ENCODE measurements around the gene COL8A2.

Gene COL8A2

GRCh38 chr1:36108314-36108713 lies 16.7 kb downstream of the COL8A2 start:
- H3K27me3 Mint-ChIP-seq, result no peaks in the 10 kb centered on the region
- no peak overlapping the region for H3K27ac Mint-ChIP-seq
- ATAC-seq (replicated peaks), result no peak
- H3K4me3 Mint-ChIP-seq, result peak overlapping the region in 1 of 2 donors; percentile 14
- peaks cover 12% of the 10 kb centered on the region in 2 donors for H3K4me1 Mint-ChIP-seq (ENCODE audit: low read depth in 2 of 2)
- DNase-seq, result no peak
- no peaks in the 10 kb centered on the region for H3K9me3 Mint-ChIP-seq
- peaks cover 10% of the 10 kb centered on the region for H3K36me3 Mint-ChIP-seq (ENCODE audit: insufficient read depth)

GRCh38 chr1:36107394-36107793 lies 17.6 kb downstream of the COL8A2 start:
- no peak for ATAC-seq (replicated peaks)
- peak overlapping the region in 1 of 2 donors; percentile 38 for H3K27ac Mint-ChIP-seq
- H3K4me1 Mint-ChIP-seq (ENCODE audit: low read depth in 2 of 2), result peaks cover 12% of the 10 kb centered on the region in 2 donors
- H3K27me3 Mint-ChIP-seq, result no peaks in the 10 kb centered on the region
- peaks cover 10% of the 10 kb centered on the region for H3K36me3 Mint-ChIP-seq (ENCODE audit: insufficient read depth)
- no peaks in the 10 kb centered on the region for H3K9me3 Mint-ChIP-seq
- DNase-seq, result no peak
- H3K4me3 Mint-ChIP-seq, result no peak overlapping the region

- no peak for ATAC-seq (replicated peaks)
- H3K36me3 Mint-ChIP-seq (ENCODE audit: insufficient read depth), result peaks cover 13% of the 10 kb centered on the region
- H3K4me1 Mint-ChIP-seq (ENCODE audit: low read depth in 2 of 2), result peaks cover 6 to 12% of the 10 kb centered on the region in 2 donors
- no peak for DNase-seq
- no peaks in the 10 kb centered on the region for H3K27me3 Mint-ChIP-seq
- no peak overlapping the region for H3K27ac Mint-ChIP-seq
- H3K9me3 Mint-ChIP-seq, result no peaks in the 10 kb centered on the region
- no peak overlapping the region for H3K4me3 Mint-ChIP-seq
Observed at GRCh38 chr1:36106269-36106668, 18.8 kb downstream of the COL8A2 start.

DNA sequence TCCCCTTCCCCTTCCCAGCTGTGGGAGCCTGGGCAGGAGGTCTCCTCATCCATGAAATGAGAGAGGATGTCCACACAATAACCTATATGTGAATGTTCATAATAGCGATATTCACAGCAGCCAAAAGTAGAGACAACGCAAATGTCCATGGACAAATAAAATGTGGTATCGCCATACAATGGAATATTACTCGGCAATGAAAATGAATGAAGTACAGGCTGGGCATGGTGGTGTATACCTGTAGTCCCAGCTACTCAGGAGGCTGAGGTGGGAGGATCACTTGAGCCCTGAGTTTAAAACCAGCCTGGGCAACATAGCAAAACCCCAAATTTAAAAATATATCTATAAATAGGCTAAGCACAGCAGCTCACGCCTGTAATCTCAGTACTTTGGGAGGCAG lies 23.5 kb downstream of the COL8A2 start:
- Mint-ChIP-seq H3K9me3 (no peaks in the 10 kb centered on the region), H3K27ac (no peak overlapping the region), H3K36me3 (ENCODE audit: insufficient read depth) (peaks cover 18% of the 10 kb centered on the region), H3K4me1 (ENCODE audit: low read depth in 2 of 2) (peaks cover 0 to 5% of the 10 kb centered on the region in 2 donors), H3K27me3 (no peaks in the 10 kb centered on the region), H3K4me3 (no peak overlapping the region)
- ATAC-seq (replicated peaks) (no peak), DNase-seq (no peak)

- H3K9me3 Mint-ChIP-seq, result no peaks in the 10 kb centered on the region
- H3K4me3 Mint-ChIP-seq, result no peak overlapping the region
- peaks cover 14% of the 10 kb centered on the region for H3K36me3 Mint-ChIP-seq (ENCODE audit: insufficient read depth)
- no peak for DNase-seq
- H3K27me3 Mint-ChIP-seq, result no peaks in the 10 kb centered on the region
- H3K27ac Mint-ChIP-seq, result peak overlapping the region in 1 of 2 donors; percentile 22
- peaks cover 0 to 5% of the 10 kb centered on the region in 2 donors for H3K4me1 Mint-ChIP-seq (ENCODE audit: low read depth in 2 of 2)
- no peak for ATAC-seq (replicated peaks)
Observed at GRCh38 chr1:36100376-36100775, 24.6 kb downstream of the COL8A2 start.

GRCh38 chr1:36099681-36100341 lies 25.2 kb downstream of the COL8A2 start:
- DNase-seq (peak; percentile 67 to 77 (median 71)), ATAC-seq (replicated peaks) (peak; percentile 90)
- Mint-ChIP-seq H3K27me3 (no peaks in the 10 kb centered on the region), H3K9me3 (no peaks in the 10 kb centered on the region), H3K27ac (peak overlapping the region in 1 of 2 donors; percentile 22), H3K4me1 (ENCODE audit: low read depth in 2 of 2) (peaks cover 0 to 5% of the 10 kb centered on the region in 2 donors), H3K36me3 (ENCODE audit: insufficient read depth) (peaks cover 14% of the 10 kb centered on the region), H3K4me3 (no peak overlapping the region)

- no peaks in the 10 kb centered on the region for H3K9me3 Mint-ChIP-seq
Observed at GRCh38 chr1:36098650-36099365, 26.2 kb downstream of the COL8A2 start.

GRCh38 chr1:36097693-36098585 lies 27.1 kb downstream of the COL8A2 start:
- Mint-ChIP-seq H3K36me3 (ENCODE audit: insufficient read depth) (peaks cover 15% of the 10 kb centered on the region), H3K27ac (no peak overlapping the region), H3K4me3 (no peak overlapping the region), H3K9me3 (no peaks in the 10 kb centered on the region), H3K4me1 (ENCODE audit: low read depth in 2 of 2) (peaks cover 0 to 5% of the 10 kb centered on the region in 2 donors), H3K27me3 (no peaks in the 10 kb centered on the region)
- ATAC-seq (replicated peaks) (no peak), DNase-seq (no peak)

More at GRCh38 chr1:36098650-36099365, 26.2 kb downstream of the COL8A2 start:
- ATAC-seq (replicated peaks) (no peak), DNase-seq (no peak)
- Mint-ChIP-seq H3K36me3 (ENCODE audit: insufficient read depth) (peaks cover 11% of the 10 kb centered on the region), H3K27me3 (no peaks in the 10 kb centered on the region), H3K27ac (no peak overlapping the region), H3K4me1 (ENCODE audit: low read depth in 2 of 2) (peaks cover 0 to 5% of the 10 kb centered on the region in 2 donors), H3K4me3 (no peak overlapping the region)

DNA sequence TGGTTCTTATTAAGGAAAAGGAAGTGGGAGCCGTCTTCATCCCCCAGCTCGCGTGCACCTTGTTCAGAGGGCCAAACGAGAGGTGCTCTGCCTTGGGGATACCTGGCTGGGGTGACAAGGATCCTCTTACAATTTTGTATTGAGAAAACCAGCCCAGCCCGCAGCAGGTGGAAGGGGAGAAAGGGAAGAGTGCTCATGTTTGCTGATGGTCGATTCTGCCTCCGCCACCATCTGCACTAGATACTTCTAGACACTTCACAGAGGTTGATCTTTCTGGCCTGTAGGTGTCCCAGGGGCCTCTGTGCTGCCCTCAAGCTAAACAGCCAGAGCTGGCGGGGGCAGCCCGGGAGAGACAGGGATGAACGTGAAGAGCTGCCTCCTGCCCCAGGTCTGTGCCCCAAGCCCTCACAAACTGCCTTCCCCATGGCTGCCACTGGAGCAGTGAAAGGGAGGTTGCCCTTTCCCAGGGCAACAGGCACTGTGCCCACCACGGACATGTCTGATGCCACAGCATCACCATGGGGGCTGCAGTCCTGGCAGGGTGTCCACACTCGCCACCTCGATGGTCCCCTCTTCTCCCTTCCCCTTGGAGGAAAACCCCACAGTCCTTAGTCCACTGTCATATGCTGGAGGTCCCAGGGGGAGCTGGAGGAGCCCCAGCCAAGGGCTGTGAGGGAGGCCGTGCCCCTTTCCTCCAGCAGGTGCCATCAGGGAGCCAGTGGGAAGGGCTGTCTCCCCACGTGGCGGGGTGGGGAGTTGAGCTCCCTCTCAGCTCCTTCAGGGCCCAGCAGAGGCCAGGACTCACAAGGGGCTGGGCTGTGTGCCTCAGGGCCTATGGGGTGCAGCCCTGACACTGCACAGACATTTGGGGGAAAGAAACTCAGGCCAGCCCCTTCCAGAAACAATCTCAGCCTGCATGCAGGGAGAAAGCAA lies 28.3 kb downstream of the COL8A2 start:
- no peak for ATAC-seq (replicated peaks)
- Mint-ChIP-seq H3K27ac (peak overlapping the region; percentile 29 to 86), H3K4me1 (ENCODE audit: low read depth in 2 of 2) (peaks cover 0 to 8% of the 10 kb centered on the region in 2 donors), H3K36me3 (ENCODE audit: insufficient read depth) (peaks cover 18% of the 10 kb centered on the region), H3K27me3 (no peaks in the 10 kb centered on the region), H3K9me3 (no peaks in the 10 kb centered on the region), H3K4me3 (no peak overlapping the region)
- no peak for DNase-seq

GRCh38 chr1:36095760-36096405 lies 29.1 kb downstream of the COL8A2 start:
- H3K36me3 Mint-ChIP-seq (ENCODE audit: insufficient read depth), result peaks cover 18% of the 10 kb centered on the region
- no peak overlapping the region for H3K4me3 Mint-ChIP-seq
- ATAC-seq (replicated peaks) (no peak), DNase-seq (no peak)
- H3K27me3 Mint-ChIP-seq, result no peaks in the 10 kb centered on the region
- H3K4me1 Mint-ChIP-seq (ENCODE audit: low read depth in 2 of 2), result peaks cover 4 to 13% of the 10 kb centered on the region in 2 donors
- no peaks in the 10 kb centered on the region for H3K9me3 Mint-ChIP-seq
- peak overlapping the region; percentile 29 to 86 for H3K27ac Mint-ChIP-seq

DNA sequence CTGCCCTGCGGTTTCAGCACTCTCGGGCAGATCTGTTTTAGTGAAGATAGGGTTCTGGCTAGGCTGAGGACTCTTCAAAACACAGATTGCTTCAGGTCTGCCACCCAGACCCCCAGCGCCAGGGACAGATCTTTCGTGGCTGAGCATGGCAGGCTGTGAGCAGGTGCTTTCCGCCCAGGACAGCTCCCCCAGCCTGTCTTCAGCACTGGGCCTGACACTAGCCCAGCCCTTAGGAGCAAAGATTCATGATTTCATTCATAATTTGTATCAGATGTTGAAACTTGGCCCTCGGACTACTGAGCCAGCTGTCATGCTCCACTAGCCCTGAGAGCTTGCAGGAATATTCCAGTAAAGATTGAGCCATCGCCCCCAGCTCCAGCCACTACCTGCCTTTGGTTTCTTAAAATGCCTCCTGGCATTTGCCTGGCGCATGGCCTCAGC lies 30.4 kb downstream of the COL8A2 start:
- Mint-ChIP-seq H3K4me3 (no peak overlapping the region), H3K36me3 (ENCODE audit: insufficient read depth) (peaks cover 20% of the 10 kb centered on the region)
- no peak for ATAC-seq (replicated peaks)

DNA sequence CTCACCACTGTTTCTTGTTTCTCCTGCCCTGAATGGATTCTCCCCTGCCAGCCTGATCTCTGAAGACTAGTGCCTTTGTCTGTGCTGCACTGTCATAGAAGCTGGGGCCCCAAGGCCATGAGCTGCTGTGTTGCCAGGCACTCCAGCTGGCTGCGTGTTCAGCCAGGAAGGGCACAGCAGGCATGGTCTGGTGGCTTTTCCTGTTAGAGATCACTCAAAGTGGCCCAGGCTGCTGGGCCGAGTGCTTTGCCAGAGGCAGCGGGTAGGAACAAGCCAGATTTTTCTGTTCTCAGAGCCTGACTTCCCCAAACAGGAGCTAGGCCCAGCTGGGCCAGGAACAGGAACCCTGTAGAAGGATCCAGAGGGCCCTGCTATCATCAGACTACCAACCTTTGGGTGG lies 31.1 kb downstream of the COL8A2 start:
- H3K9me3 Mint-ChIP-seq, result no peaks in the 10 kb centered on the region
- H3K27me3 Mint-ChIP-seq, result no peaks in the 10 kb centered on the region
- peaks cover 24% of the 10 kb centered on the region for H3K36me3 Mint-ChIP-seq (ENCODE audit: insufficient read depth)
- no peak overlapping the region for H3K27ac Mint-ChIP-seq
- no peak for ATAC-seq (replicated peaks)
- DNase-seq, result no peak
- H3K4me3 Mint-ChIP-seq, result no peak overlapping the region
- peaks cover 15 to 18% of the 10 kb centered on the region in 2 donors for H3K4me1 Mint-ChIP-seq (ENCODE audit: low read depth in 2 of 2)

More for the DNA sequence above, 30.4 kb downstream of the COL8A2 start:
- Mint-ChIP-seq H3K4me1 (ENCODE audit: low read depth in 2 of 2) (peaks cover 10 to 13% of the 10 kb centered on the region in 2 donors), H3K27ac (no peak overlapping the region), H3K27me3 (no peaks in the 10 kb centered on the region), H3K9me3 (no peaks in the 10 kb centered on the region)
- no peak for DNase-seq

Data from effector memory CD8-positive, alpha-beta T cell (primary cell).